Ishikawa (cell line): ENCODE data around the gene SLC6A5.

Experiments used
- EP300 ChIP-seq: IDR thresholded peaks from 2 replicates; pipeline ENCODE4 v1.6.1; 2012; ENCODE audit warnings: borderline replicate concordance
- FOXM1 ChIP-seq: IDR thresholded peaks from 2 replicates; pipeline ENCODE4 v1.6.1; 2012; ENCODE audit warnings: low read depth, borderline replicate concordance
- NFIC ChIP-seq: IDR thresholded peaks from 2 replicates; pipeline ENCODE4 v1.6.1; 2012
- RAD21 ChIP-seq: IDR thresholded peaks from 2 replicates; pipeline ENCODE4 v1.6.1; 2012; ENCODE audit warnings: low read depth
- TAF1 ChIP-seq: IDR thresholded peaks from 2 replicates; pipeline ENCODE4 v1.6.1; 2012; ENCODE audit warnings: low read depth, mild to moderate bottlenecking
- YY1 ChIP-seq: IDR thresholded peaks from 2 replicates; pipeline ENCODE4 v1.6.1; 2012; ENCODE audit warnings: low read depth
- TF ChIP-seq, protein P1 (sequence below): IDR thresholded peaks from 2 replicates; pipeline ENCODE4 v1.6.1; 2012; ENCODE audit warnings: low read depth, mild to moderate bottlenecking
- TF ChIP-seq, protein P2 (sequence below): IDR thresholded peaks from 2 replicates; pipeline ENCODE4 v1.6.1; 2012

DNA sequence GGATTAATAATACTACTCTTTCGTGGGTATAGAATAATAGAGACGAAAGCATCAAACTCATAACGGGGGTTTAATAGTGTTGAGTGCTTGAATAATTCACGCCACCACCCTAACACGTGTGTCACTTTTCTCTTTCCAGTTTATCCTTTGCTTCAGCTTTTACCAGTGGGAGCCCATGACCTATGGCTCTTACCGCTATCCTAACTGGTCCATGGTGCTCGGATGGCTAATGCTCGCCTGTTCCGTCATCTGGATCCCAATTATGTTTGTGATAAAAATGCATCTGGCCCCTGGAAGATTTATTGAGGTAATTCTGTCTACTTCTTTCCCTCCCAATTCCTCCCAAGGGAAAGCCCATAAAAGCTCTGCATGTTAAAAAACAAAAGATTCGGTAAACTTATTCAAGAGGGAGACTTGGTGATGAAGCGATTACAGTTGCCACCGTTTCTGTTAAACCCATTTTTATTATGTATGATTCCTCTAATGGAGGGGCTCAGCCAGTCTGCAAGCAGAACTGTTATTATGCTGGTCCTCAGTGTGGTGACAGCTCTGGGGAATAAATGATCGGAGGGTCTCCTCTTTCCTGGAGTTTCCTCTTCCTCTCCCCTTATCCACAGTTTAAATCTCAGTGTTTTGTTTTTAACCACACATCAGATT is 52.9 kb downstream of the SLC6A5 start:
- no peak for TF ChIP-seq YY1
- TF ChIP-seq, protein P1, sequence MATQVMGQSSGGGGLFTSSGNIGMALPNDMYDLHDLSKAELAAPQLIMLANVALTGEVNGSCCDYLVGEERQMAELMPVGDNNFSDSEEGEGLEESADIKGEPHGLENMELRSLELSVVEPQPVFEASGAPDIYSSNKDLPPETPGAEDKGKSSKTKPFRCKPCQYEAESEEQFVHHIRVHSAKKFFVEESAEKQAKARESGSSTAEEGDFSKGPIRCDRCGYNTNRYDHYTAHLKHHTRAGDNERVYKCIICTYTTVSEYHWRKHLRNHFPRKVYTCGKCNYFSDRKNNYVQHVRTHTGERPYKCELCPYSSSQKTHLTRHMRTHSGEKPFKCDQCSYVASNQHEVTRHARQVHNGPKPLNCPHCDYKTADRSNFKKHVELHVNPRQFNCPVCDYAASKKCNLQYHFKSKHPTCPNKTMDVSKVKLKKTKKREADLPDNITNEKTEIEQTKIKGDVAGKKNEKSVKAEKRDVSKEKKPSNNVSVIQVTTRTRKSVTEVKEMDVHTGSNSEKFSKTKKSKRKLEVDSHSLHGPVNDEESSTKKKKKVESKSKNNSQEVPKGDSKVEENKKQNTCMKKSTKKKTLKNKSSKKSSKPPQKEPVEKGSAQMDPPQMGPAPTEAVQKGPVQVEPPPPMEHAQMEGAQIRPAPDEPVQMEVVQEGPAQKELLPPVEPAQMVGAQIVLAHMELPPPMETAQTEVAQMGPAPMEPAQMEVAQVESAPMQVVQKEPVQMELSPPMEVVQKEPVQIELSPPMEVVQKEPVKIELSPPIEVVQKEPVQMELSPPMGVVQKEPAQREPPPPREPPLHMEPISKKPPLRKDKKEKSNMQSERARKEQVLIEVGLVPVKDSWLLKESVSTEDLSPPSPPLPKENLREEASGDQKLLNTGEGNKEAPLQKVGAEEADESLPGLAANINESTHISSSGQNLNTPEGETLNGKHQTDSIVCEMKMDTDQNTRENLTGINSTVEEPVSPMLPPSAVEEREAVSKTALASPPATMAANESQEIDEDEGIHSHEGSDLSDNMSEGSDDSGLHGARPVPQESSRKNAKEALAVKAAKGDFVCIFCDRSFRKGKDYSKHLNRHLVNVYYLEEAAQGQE = no peak
- TF ChIP-seq RAD21 = no peak
- TF ChIP-seq EP300 = no peak
- TF ChIP-seq FOXM1 = no peak
- TF ChIP-seq TAF1 = no peak
- TF ChIP-seq NFIC = no peak
- TF ChIP-seq, protein P2, sequence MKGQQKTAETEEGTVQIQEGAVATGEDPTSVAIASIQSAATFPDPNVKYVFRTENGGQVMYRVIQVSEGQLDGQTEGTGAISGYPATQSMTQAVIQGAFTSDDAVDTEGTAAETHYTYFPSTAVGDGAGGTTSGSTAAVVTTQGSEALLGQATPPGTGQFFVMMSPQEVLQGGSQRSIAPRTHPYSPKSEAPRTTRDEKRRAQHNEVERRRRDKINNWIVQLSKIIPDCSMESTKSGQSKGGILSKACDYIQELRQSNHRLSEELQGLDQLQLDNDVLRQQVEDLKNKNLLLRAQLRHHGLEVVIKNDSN = no peak
